ENCODE measurements around the gene FAM193B.

Gene FAM193B

GRCh38 chr5:177505075-177505474 lies 49.3 kb downstream of the FAM193B start:
- Histone ChIP-seq H3K79me2 (ENCODE audit: control insufficient read depth, insufficient read depth, low read length, poor library complexity) (no peaks in the 10 kb centered on the region), H4K8ac (ENCODE audit: low read depth, low read length) (no peak overlapping the region), H3K4me2 (ENCODE audit: low read length) (no peak overlapping the region), H3K79me1 (ENCODE audit: low read length) (no peaks in the 10 kb centered on the region), H4K12ac (ENCODE audit: low read depth, low read length) (no peak overlapping the region), H3K18ac (ENCODE audit: low read length) (no peak overlapping the region), H2AK5ac (ENCODE audit: low read length) (no peak overlapping the region), H3K9me3 (ENCODE audit: insufficient read depth, low read depth, low read length) (no peaks in the 10 kb centered on the region), H2BK12ac (ENCODE audit: low read length) (no peak overlapping the region), H3K9ac (ENCODE audit: low read length) (no peak overlapping the region), H3K27ac (ENCODE audit: low read depth, low read length) (no peak overlapping the region), H3K27me3 (ENCODE audit: insufficient read depth, low read length) (no peaks in the 10 kb centered on the region), H2AFZ (ENCODE audit: insufficient read depth, low read length, poor library complexity) (no peak overlapping the region), H2BK5ac (ENCODE audit: low read depth, low read length, poor library complexity) (no peak overlapping the region), H4K91ac (ENCODE audit: low read depth, low read length) (no peak overlapping the region), H3K36me3 (ENCODE audit: control insufficient read depth in 1 of 2, insufficient read depth in 2 of 2, low read length in 2 of 2) (peaks cover 12 to 24% of the 10 kb centered on the region in 2 experiments), H3K4ac (ENCODE audit: low read depth, low read length) (no peak overlapping the region), H3K4me1 (ENCODE audit: control insufficient read depth in 1 of 2, insufficient read depth in 2 of 2, low read length in 2 of 2) (no peaks in the 10 kb centered on the region), H2BK120ac (ENCODE audit: insufficient read depth, low read length, poor library complexity) (no peak overlapping the region), H3K23ac (ENCODE audit: low read length) (no peak overlapping the region), H3K14ac (ENCODE audit: low read length) (no peak overlapping the region), H3K4me3 (ENCODE audit: low read depth, low read length) (no peak overlapping the region)
- no peak for DNase-seq
- WGBS (ENCODE audit: extremely low coverage, insufficient coverage, insufficient read length): no CpG with 5 or more reads among the region's 4 CpGs

- Histone ChIP-seq H4K12ac (ENCODE audit: low read depth, low read length) (no peak overlapping the region), H3K14ac (ENCODE audit: low read length) (no peak overlapping the region)
- WGBS (ENCODE audit: extremely low coverage, insufficient coverage, insufficient read length): no CpG with 5 or more reads among the region's 47 CpGs
These were observed 50.0 kb downstream of the FAM193B start for GRCh38 chr5:177504086-177505056.

GRCh38 chr5:177503351-177504085 lies 50.8 kb downstream of the FAM193B start:
- no peak overlapping the region for H3K4me2 ChIP-seq (ENCODE audit: low read length)
- H3K18ac ChIP-seq (ENCODE audit: low read length): no peak overlapping the region
- H3K36me3 ChIP-seq (ENCODE audit: control insufficient read depth in 1 of 2, insufficient read depth in 2 of 2, low read length in 2 of 2): peaks cover 11 to 17% of the 10 kb centered on the region in 2 experiments
- H3K9ac ChIP-seq (ENCODE audit: low read length): no peak overlapping the region
- H3K27me3 ChIP-seq (ENCODE audit: insufficient read depth, low read length): no peaks in the 10 kb centered on the region
- H3K4ac ChIP-seq (ENCODE audit: low read depth, low read length): no peak overlapping the region
- H2AFZ ChIP-seq (ENCODE audit: insufficient read depth, low read length, poor library complexity): no peak overlapping the region
- no peak overlapping the region for H4K8ac ChIP-seq (ENCODE audit: low read depth, low read length)
- H4K12ac ChIP-seq (ENCODE audit: low read depth, low read length): no peak overlapping the region
- DNase-seq: no peak
- H2BK5ac ChIP-seq (ENCODE audit: low read depth, low read length, poor library complexity): no peak overlapping the region
- no peaks in the 10 kb centered on the region for H3K9me3 ChIP-seq (ENCODE audit: insufficient read depth, low read depth, low read length)
- H3K27ac ChIP-seq (ENCODE audit: low read depth, low read length): no peak overlapping the region
- WGBS (ENCODE audit: extremely low coverage, insufficient coverage, insufficient read length): no CpG with 5 or more reads among the region's 24 CpGs
- no peaks in the 10 kb centered on the region for H3K79me2 ChIP-seq (ENCODE audit: control insufficient read depth, insufficient read depth, low read length, poor library complexity)
- H3K4me3 ChIP-seq (ENCODE audit: low read depth, low read length): no peak overlapping the region
- H3K79me1 ChIP-seq (ENCODE audit: low read length): no peaks in the 10 kb centered on the region
- H3K4me1 ChIP-seq (ENCODE audit: control insufficient read depth in 1 of 2, insufficient read depth in 2 of 2, low read length in 2 of 2): peaks cover 2% of the 10 kb centered on the region in 2 experiments
- no peak overlapping the region for H4K91ac ChIP-seq (ENCODE audit: low read depth, low read length)
- no peak overlapping the region for H3K23ac ChIP-seq (ENCODE audit: low read length)
- no peak overlapping the region for H2BK120ac ChIP-seq (ENCODE audit: insufficient read depth, low read length, poor library complexity)
- H2BK12ac ChIP-seq (ENCODE audit: low read length): no peak overlapping the region
- H3K14ac ChIP-seq (ENCODE audit: low read length): no peak overlapping the region
- H2AK5ac ChIP-seq (ENCODE audit: low read length): no peak overlapping the region

More at GRCh38 chr5:177504086-177505056, 50.0 kb downstream of the FAM193B start:
- Histone ChIP-seq H3K9ac (ENCODE audit: low read length) (no peak overlapping the region), H3K4ac (ENCODE audit: low read depth, low read length) (no peak overlapping the region), H3K79me2 (ENCODE audit: control insufficient read depth, insufficient read depth, low read length, poor library complexity) (no peaks in the 10 kb centered on the region), H3K79me1 (ENCODE audit: low read length) (no peaks in the 10 kb centered on the region), H2AK5ac (ENCODE audit: low read length) (no peak overlapping the region), H3K4me1 (ENCODE audit: control insufficient read depth in 1 of 2, insufficient read depth in 2 of 2, low read length in 2 of 2) (no peaks in the 10 kb centered on the region), H3K9me3 (ENCODE audit: insufficient read depth, low read depth, low read length) (no peaks in the 10 kb centered on the region), H2BK5ac (ENCODE audit: low read depth, low read length, poor library complexity) (no peak overlapping the region), H3K36me3 (ENCODE audit: control insufficient read depth in 1 of 2, insufficient read depth in 2 of 2, low read length in 2 of 2) (peaks cover 11 to 20% of the 10 kb centered on the region in 2 experiments), H3K4me2 (ENCODE audit: low read length) (no peak overlapping the region), H2AFZ (ENCODE audit: insufficient read depth, low read length, poor library complexity) (no peak overlapping the region), H3K27ac (ENCODE audit: low read depth, low read length) (no peak overlapping the region), H3K4me3 (ENCODE audit: low read depth, low read length) (no peak overlapping the region), H3K27me3 (ENCODE audit: insufficient read depth, low read length) (no peaks in the 10 kb centered on the region), H2BK120ac (ENCODE audit: insufficient read depth, low read length, poor library complexity) (no peak overlapping the region), H3K23ac (ENCODE audit: low read length) (no peak overlapping the region), H2BK12ac (ENCODE audit: low read length) (no peak overlapping the region), H4K91ac (ENCODE audit: low read depth, low read length) (no peak overlapping the region), H3K18ac (ENCODE audit: low read length) (no peak overlapping the region), H4K8ac (ENCODE audit: low read depth, low read length) (no peak overlapping the region)
- no peak for DNase-seq

- H2AK5ac ChIP-seq (ENCODE audit: low read length): no peak overlapping the region
- no peak overlapping the region for H4K12ac ChIP-seq (ENCODE audit: low read depth, low read length)
- no peak overlapping the region for H2AFZ ChIP-seq (ENCODE audit: insufficient read depth, low read length, poor library complexity)
- H3K18ac ChIP-seq (ENCODE audit: low read length): no peak overlapping the region
- no peaks in the 10 kb centered on the region for H3K9me3 ChIP-seq (ENCODE audit: insufficient read depth, low read depth, low read length)
- H3K9ac ChIP-seq (ENCODE audit: low read length): no peak overlapping the region
- no peak overlapping the region for H3K4me3 ChIP-seq (ENCODE audit: low read depth, low read length)
- no peak overlapping the region for H3K4ac ChIP-seq (ENCODE audit: low read depth, low read length)
- H3K14ac ChIP-seq (ENCODE audit: low read length): no peak overlapping the region
- no peak overlapping the region for H4K91ac ChIP-seq (ENCODE audit: low read depth, low read length)
- no peak overlapping the region for H3K27ac ChIP-seq (ENCODE audit: low read depth, low read length)
- H2BK120ac ChIP-seq (ENCODE audit: insufficient read depth, low read length, poor library complexity): no peak overlapping the region
- WGBS (ENCODE audit: extremely low coverage, insufficient coverage, insufficient read length): no CpG with 5 or more reads among the region's 16 CpGs
- H4K8ac ChIP-seq (ENCODE audit: low read depth, low read length): no peak overlapping the region
- no peak overlapping the region for H2BK5ac ChIP-seq (ENCODE audit: low read depth, low read length, poor library complexity)
- H3K79me2 ChIP-seq (ENCODE audit: control insufficient read depth, insufficient read depth, low read length, poor library complexity): peaks cover 4% of the 10 kb centered on the region
- H3K27me3 ChIP-seq (ENCODE audit: insufficient read depth, low read length): no peaks in the 10 kb centered on the region
- H3K4me1 ChIP-seq (ENCODE audit: control insufficient read depth in 1 of 2, insufficient read depth in 2 of 2, low read length in 2 of 2): peaks cover 8 to 9% of the 10 kb centered on the region in 2 experiments
- peaks cover 4% of the 10 kb centered on the region for H3K79me1 ChIP-seq (ENCODE audit: low read length)
- no peak overlapping the region for H3K23ac ChIP-seq (ENCODE audit: low read length)
- no peak overlapping the region for H2BK12ac ChIP-seq (ENCODE audit: low read length)
- H3K36me3 ChIP-seq (ENCODE audit: control insufficient read depth in 1 of 2, insufficient read depth in 2 of 2, low read length in 2 of 2): peaks cover 11 to 15% of the 10 kb centered on the region in 2 experiments
- no peak for DNase-seq
- H3K4me2 ChIP-seq (ENCODE audit: low read length): no peak overlapping the region
These were observed 51.5 kb downstream of the FAM193B start for GRCh38 chr5:177502886-177503285.
